Body of pancreas (tissue), 4 donors: ENCODE results near the gene NAV1.

ENCODE experiments used
- CTCF ChIP-seq, 7 experiments: fragments of 450-650 bp in 4 of 7; fragments of 200-600 bp in 3 of 7; sonication (generic) in 3 of 7; IDR thresholded peaks; one replicate each; pipeline ENCODE4 v1.5.1; 2016 to 2019; ENCODE audit warnings: antibody characterized with exemption in 7 of 7
- POLR2A ChIP-seq, 3 donors: fragments of 450-650 bp; IDR thresholded peaks; one replicate each; pipeline ENCODE4 v1.6.1; 2016; ENCODE audit warnings: antibody characterized with exemption in 3 of 3, mild to moderate bottlenecking in 2 of 3

- TF ChIP-seq CTCF (IDR thresholded peaks at IDR 0.05) = no peak
- TF ChIP-seq POLR2A (IDR thresholded peaks at IDR 0.05) = no peak
These were observed 27.5 kb upstream of the NAV1 start for GRCh38 chr1:201511396-201511940.
